ENCODE measurements around the gene SLC52A3. TPM values are rescaled to one million over a fixed set of nuclear protein-coding genes. Genes with fewer than 3 reads are reported as not detected.
A peak's percentile ranks its signal among the peaks of the same experiment; 100 is the strongest.
"Not testable (repeated sequence)": the region's sequence is repeated elsewhere in the genome, so short reads cannot be mapped to it uniquely, and the experiment has no call there.

SLC52A3 gene
- 0.03 and 0.11 TPM in 2 replicates for total RNA-seq (2014; rRNA removed; shearing (Covaris generic))
- polyA plus RNA-seq (2015; cell fraction: cytosol; rRNA removed) = 0.08 and 0.15 TPM in 2 replicates
- polyA plus RNA-seq (2015; cell fraction: nucleus; rRNA removed) = 1.8 TPM in 1 of 2 replicates, not detected in the other

DNA sequence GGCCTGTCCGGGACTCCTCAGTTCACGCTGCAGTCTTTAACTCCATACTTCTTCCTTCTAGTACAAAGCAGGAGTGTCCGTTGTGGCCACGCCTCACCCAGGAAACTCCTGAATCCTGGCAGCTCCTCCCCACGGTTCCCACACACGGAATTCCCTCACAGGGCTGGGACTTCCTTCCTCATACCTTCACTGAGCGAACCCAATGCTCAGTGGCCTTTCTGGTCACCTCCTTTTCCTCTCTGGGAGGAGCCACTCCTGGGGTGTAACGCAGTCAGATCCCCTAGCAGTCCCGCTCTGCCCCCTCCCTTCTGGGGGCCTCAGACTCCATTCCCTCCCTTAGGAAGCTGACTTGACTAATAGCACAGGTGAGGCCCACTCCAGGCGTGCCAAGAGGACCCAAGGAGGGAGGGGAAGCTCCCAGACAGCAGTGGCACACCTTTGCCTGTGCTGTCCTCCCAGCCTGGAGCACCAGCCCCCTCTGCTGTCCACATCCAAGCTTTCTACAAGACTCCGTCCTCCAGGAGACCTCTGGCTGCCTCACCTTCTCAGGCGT is at the start of gene SLC52A3:
Gene SLC52A3 (minus strand): TSS at position 75 of the 553 bp plus-strand sequence. CDS start 2,726 bp downstream, outside the sequence.
- peak; percentile 53 for DNase-seq (ENCODE audit: low read depth, low spot score)
- in situ Hi-C loops (cut with HindIII; ENCODE audit: low pct_unique_long_range_greater_than_20kb, low sequenced_read_pairs) = no loop called here

DNA sequence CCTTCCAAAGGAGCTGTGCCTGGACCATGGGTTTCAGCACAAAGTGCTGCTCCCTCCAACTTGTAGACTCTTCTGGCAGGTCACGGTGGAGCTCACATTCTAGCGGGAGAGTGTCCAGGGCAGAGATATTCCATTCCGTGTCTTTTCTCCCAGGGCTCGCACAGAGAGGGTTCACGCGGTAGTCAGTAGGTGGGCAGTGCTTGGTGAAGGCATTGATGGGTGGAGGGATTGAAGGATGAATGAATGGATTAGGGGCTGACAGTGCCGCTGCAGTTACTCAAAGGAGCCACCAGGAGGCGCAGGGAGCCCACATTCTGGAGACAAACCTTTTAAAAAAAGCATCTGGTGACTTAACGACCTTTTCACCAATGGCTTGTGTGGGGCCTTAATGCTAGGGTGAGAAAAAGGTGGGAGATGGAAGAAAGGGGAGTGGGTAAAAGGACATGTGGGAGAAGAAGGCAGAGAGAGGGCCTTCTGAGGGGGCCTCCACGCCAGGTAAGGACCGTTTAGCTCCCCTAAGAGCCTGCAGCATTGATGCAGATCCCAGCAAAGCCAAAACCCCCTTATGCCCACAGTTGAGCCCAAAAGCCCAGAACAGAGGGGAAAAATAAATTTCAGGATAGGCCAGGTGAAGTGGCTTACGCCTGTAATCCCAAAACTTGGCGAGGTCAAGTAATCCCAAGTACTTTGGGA is 47.8 kb upstream of the SLC52A3 start:
- in situ Hi-C loops (cut with HindIII; ENCODE audit: low pct_unique_long_range_greater_than_20kb, low sequenced_read_pairs) = no loop called here
- DNase-seq (ENCODE audit: low read depth, low spot score) = peak; percentile 82

DNA sequence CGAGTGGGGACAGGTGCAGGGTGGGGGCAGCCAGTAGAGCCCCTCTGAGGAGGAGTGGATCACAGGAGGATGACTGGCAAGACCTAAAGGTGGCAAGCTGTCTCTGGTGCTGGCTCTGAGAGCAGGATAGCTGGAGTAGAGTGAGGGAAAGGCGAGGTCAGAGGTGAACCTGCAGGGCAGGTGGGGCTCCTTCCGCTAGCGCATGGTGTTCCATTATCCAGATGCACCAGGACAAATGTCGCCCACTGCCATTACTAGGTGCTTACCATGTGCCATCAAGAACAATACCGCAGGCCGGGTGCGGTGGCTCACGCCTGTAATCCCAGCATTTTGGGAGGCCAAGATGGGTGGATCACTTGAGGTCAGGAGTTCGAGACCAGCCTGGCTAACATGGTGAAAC is 46.9 kb upstream of the SLC52A3 start:
- in situ Hi-C loops (cut with HindIII; ENCODE audit: low pct_unique_long_range_greater_than_20kb, low sequenced_read_pairs) = no loop called here
- no peak for DNase-seq (ENCODE audit: low read depth, low spot score)

DNA sequence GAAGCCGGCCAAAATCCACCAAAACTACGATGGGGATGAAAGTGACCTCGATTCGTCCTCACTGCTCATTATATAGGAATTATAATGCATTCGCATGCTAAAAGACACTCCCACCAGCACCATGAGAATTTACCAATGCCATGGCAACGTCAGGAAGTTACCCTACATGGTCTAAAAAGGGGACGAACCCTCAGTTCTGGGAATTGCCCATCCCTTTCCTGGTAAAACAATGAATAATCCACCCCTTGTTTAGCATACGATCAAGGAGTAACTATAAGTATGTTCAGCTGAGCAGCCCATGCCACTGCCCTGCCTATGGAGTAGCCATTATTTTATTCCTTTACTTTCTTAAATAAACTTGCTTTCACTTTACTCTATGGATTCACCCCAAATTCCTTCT is 45.1 kb upstream of the SLC52A3 start:
- DNase-seq (ENCODE audit: low read depth, low spot score) = peak; percentile 19
- in situ Hi-C loops (cut with HindIII; ENCODE audit: low pct_unique_long_range_greater_than_20kb, low sequenced_read_pairs) = no loop called here

DNA sequence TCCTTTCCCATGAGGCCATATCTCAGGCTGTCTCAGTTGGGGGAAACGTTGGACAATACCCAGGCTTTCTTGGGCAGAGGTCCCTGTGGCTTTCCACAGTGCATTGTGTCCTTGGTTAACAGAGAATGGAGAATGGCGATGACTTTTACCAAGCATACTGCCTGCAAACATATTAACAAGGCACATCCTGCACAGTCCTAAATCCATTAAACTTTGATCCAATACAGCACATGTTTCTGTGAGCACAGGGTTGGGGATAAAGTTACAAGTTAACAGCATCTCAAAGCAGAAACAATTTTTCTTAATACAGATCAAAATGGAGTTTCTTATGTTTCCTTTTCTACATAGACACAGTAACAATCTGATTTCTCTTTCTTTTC is 44.1 kb upstream of the SLC52A3 start:
- DNase-seq (ENCODE audit: low read depth, low spot score); in situ Hi-C loops (cut with HindIII; ENCODE audit: low pct_unique_long_range_greater_than_20kb, low sequenced_read_pairs): not testable (repeated sequence)

DNA sequence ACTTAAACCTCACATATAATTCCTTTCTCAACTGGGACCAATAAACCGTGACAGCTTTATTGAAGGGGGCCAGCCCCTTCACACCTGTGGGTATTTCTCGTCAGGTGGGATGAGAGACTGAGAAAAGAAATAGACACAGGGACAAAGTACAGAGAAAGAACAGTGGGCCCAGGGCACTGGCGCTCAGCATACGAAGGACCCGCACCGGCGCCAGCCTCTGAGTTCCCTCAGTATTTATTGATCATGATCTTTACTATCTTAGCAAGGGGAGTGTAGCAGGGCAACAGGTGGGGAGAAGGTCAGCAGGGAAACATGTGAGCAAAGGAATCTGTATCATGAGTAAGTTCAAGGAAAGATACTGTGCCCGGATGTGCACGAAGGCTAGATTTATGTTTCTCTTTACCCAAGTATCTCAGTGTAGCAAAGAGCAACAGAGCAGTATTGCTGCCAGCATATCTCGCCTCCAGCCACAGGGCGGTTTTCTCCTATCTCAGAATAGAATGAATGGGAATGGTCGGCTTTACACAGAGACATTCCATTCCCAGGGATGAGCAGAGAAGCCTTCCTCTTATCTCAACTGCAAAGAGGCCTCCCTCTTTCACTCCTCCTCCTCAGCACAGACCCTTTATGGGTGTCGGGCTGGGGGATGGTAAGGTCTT is 43.6 kb upstream of the SLC52A3 start:
- in situ Hi-C loops (cut with HindIII; ENCODE audit: low pct_unique_long_range_greater_than_20kb, low sequenced_read_pairs); DNase-seq (ENCODE audit: low read depth, low spot score): not testable (repeated sequence)

DNA sequence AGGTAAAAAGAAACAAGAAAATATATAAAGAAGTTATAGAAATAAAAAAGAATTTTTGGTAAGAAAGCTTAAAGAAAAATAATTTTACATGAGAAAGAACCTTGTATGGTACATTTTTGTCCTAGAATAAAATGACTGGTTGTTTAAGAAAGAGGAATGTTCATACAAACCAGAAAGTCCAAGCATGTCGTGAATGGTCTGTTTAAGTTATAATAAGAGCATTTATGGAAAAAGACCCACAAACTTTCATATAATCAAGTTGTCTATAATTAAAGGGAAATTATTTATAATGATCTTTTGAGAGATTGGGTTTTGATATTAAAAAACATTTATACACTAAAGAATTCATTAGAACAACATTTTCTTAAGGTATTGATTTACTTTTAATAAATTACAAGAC is 37.4 kb upstream of the SLC52A3 start:
- peak; percentile 12 for DNase-seq (ENCODE audit: low read depth, low spot score)
- in situ Hi-C loops (cut with HindIII; ENCODE audit: low pct_unique_long_range_greater_than_20kb, low sequenced_read_pairs) = no loop called here

DNA sequence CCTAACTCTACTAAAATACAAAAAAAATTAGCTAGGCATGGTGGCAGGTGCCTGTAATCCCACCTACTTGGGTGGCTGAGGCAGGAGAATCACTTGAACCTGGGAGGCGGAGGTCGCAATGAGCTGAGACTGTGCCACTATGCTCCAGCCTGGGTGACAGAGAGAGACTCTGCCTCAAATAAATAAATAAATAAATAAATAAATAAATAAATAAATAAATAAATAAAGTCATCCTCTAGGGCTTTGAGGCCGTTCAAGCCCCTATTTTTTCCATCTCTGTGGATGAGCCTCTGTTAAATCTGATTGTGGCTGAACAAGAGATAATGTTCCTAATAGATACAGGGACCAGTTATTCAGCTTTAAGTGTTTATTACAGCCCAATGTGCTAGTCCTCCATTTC is 33.4 kb upstream of the SLC52A3 start:
- in situ Hi-C loops (cut with HindIII; ENCODE audit: low pct_unique_long_range_greater_than_20kb, low sequenced_read_pairs) = no loop called here
- no peak for DNase-seq (ENCODE audit: low read depth, low spot score)

DNA sequence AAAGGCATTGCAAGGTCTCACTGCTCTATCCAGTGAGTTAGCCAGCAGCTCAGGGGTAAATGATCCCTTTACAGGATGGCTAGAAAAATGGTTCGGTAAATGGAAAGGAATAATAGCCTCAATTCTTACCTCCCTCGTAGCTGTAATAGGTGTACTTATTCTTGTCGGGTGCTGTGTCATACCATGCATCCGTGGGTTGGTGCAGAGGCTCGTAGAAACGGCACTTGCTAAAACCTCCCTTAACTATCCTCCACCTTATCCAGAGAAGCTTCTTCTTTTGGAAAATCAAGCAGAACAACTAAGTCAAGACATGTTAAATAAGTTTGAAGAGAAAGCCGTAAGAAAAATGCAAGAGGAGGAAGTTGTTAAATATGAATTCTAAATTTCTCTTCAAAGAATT is 31.7 kb upstream of the SLC52A3 start:
- DNase-seq (ENCODE audit: low read depth, low spot score); in situ Hi-C loops (cut with HindIII; ENCODE audit: low pct_unique_long_range_greater_than_20kb, low sequenced_read_pairs): not testable (repeated sequence)

DNA sequence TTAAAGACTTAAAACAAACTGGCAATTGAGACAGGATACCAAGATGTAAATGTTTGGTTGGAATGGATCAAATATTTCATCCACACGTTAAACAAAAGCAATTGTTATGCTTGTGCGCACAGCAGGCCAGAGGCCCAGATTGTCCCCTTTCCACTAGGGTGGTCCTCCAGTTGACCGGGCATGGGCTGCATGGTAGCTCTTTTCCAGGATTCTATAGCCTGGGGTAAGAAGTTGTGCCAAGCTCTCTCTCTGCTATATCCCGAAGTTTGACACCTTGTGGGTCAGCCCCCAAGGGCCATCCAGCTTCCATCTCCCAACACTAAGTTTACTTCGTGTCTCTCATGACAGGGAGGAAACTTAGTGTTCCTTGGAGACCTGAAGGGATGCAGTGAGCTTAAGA is 30.4 kb upstream of the SLC52A3 start:
- DNase-seq (ENCODE audit: low read depth, low spot score); in situ Hi-C loops (cut with HindIII; ENCODE audit: low pct_unique_long_range_greater_than_20kb, low sequenced_read_pairs): not testable (repeated sequence)

DNA sequence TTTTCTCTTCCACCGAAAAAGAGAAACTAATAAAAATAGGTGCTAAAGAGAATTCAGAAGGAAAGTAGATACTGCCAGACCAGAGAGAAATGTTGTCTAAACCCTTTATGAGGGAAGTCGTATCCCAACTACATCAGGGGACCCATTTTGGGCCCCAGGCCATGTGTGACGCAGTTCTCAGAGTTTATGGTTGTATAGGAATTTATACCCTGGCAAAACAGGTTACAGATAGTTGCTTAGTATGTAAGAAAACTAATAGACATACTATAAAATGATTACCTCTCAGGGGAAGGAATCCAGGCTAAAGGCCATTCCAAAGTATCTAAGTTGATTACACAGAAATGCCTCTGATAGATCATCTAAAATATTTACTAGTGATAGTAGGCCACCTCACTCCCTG is 28.6 kb upstream of the SLC52A3 start:
- in situ Hi-C loops (cut with HindIII; ENCODE audit: low pct_unique_long_range_greater_than_20kb, low sequenced_read_pairs) = no loop called here
- DNase-seq (ENCODE audit: low read depth, low spot score) = no peak

DNA sequence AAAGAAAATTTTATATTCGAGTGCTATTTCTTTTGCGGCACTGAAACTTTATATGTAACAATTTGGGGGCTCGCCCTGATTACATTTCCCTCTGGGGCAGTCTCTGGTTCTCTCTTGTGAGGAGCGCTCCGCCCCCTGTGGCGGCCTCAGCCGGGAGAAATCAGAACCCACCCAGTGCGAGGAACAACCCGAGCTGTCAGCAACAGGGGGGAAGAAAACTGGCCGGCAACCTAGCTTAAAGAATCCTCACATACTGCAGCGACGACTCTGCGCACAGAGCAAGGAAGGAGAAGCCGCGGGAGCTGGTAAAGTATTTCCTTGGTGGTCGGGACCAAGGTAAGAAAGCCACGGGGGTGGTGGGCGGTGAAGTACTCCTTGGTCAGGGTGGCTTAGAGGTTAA is 23.9 kb upstream of the SLC52A3 start:
- DNase-seq (ENCODE audit: low read depth, low spot score) = no peak
- in situ Hi-C loops (cut with HindIII; ENCODE audit: low pct_unique_long_range_greater_than_20kb, low sequenced_read_pairs) = no loop called here

DNA sequence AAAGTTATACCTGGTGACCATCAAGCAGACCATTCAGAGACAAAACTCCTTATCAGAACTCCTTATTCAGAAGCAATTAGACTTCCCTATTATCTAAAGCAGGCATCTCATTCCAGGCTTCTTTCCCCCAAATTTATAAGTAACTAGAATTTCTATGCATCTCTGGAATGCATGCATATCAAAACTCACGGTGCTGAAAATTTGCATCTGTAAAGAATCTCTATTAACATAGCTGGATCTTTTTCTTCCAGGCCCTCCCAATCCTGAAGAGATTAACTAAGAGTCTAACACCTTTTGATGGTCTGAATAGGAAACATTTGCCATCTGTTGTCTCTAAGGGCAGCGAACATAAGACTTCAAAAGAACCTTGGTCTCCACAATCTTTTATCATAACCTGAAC is 22.8 kb upstream of the SLC52A3 start:
- in situ Hi-C loops (cut with HindIII; ENCODE audit: low pct_unique_long_range_greater_than_20kb, low sequenced_read_pairs) = no loop called here
- no peak for DNase-seq (ENCODE audit: low read depth, low spot score)

DNA sequence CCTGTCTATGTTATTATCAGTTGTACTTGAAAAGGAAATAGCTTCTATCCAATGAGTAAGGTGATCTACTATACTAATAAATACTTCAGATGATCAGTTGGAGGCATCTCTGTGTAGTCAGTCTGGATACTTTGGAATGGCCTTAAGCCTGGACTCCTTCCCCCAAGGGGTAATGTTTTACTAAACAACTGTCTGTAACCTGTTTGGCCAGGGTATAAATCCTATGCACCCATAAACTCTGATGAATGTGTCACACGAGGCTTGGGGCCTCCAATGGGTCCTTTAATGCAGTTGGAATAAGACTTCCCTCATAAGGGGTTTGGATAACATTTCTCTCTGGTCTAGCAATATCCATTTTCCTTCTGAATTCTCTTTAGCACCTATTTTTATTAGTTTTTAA is 19.5 kb upstream of the SLC52A3 start:
- DNase-seq (ENCODE audit: low read depth, low spot score) = no peak
- in situ Hi-C loops (cut with HindIII; ENCODE audit: low pct_unique_long_range_greater_than_20kb, low sequenced_read_pairs) = no loop called here

DNA sequence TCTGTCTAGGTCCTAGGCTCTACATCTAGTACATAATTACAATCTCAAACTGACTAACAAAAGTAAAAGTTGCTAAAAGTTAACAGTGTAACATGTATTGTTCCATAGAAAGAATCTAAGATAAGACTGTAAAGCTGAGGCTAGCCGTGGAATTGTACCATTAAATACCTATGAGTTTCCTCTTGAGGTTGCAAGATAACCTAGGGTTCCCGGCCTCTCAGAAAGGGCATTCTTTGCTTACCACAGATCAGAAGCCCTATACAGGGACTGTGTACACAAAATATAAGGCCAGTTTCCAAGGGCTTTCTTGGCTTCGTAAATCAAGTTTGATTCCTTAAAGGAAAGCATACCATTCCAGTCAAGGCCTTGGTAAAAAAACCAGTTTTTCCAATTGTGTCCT is 11.5 kb upstream of the SLC52A3 start:
- no peak for DNase-seq (ENCODE audit: low read depth, low spot score)
- in situ Hi-C loops (cut with HindIII; ENCODE audit: low pct_unique_long_range_greater_than_20kb, low sequenced_read_pairs) = no loop called here

DNA sequence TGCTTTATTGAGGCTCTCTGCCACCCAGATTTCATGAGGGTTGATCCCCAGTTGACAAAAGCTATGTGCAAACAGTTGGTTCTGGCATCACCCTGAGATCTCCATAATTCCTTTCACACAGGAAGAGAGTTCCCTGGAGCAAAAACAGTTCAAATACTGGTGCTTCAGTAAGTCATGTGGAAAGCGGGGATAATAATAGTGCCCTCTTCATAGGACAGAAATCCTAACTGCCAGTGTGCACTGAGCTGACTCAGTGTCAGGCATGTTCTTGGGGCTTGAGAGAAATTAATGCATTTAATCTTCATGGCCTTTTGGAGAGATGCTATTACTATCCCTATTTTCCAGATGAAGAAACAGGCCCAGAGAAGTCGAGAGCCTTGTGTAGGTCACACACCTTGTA is 7.9 kb upstream of the SLC52A3 start:
- peak; percentile 13 for DNase-seq (ENCODE audit: low read depth, low spot score)
- in situ Hi-C loops (cut with HindIII; ENCODE audit: low pct_unique_long_range_greater_than_20kb, low sequenced_read_pairs) = no loop called here

DNA sequence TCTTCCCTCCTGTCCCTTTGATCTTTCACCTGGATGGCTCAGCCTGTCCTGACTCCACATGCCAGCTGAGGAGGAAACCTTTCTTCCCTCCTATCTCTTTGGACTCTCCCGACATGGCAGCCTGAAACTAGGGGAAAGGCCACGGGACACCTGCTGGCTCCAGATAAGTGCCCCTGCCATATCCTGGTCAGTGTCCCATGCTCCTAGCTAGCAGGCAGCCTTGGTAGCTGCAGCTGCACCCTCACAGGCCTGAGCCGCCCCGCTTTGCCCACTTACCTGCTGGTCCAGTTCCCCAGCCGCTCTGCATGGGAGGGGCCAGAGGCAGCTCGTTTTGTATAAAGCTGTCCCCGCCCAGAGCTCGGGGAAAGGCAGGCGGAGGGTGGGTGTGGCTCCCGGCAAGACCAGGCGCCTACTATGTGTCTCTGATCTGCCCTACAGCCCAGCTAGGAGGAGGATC is 7.4 kb upstream of the SLC52A3 start:
- in situ Hi-C loops (cut with HindIII; ENCODE audit: low pct_unique_long_range_greater_than_20kb, low sequenced_read_pairs) = no loop called here

DNA sequence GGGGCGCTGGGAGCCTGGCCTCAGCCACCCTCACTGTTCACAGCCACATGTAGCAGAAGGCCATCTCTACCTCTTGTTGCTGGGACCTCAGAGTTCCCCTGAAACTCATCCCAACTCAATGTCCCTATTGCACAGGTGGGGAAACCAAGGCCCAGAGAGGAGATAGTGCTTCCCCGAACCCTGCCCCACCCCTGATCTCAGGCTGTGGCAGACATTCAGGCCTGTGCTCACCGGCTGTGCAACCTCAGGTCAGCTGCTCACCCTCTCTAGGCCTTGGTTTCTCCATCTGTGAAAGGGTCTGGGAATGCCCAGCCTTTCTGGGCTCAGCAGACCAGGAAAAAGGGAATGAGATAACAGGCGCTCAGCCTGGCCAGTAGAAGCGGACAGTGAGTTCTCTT is 6.4 kb upstream of the SLC52A3 start:
- in situ Hi-C loops (cut with HindIII; ENCODE audit: low pct_unique_long_range_greater_than_20kb, low sequenced_read_pairs) = no loop called here

More for the DNA sequence above, 7.4 kb upstream of the SLC52A3 start:
- no peak for DNase-seq (ENCODE audit: low read depth, low spot score)

More for the DNA sequence above, 6.4 kb upstream of the SLC52A3 start:
- DNase-seq (ENCODE audit: low read depth, low spot score) = no peak
